Testis (tissue), 2 donors: ENCODE results near the gene DOK6.

Experiments used
- CTCF ChIP-seq, 3 experiments: fragments of 450-650 bp in 2 of 3; fragments of 200-600 bp in 1 of 3; sonication (generic) in 1 of 3; IDR thresholded peaks; one replicate each; pipeline ENCODE4 v1.5.1; 2016 to 2019; ENCODE audit warnings: antibody characterized with exemption in 3 of 3, mild to moderate bottlenecking in 2 of 3, moderate library complexity in 1 of 3
- POLR2A ChIP-seq: fragments of 450-650 bp; IDR thresholded peaks from one replicate; pipeline ENCODE4 v1.6.1; 2017; ENCODE audit warnings: antibody characterized with exemption, mild to moderate bottlenecking, moderate library complexity

- no peak for TF ChIP-seq POLR2A
- no peak for TF ChIP-seq CTCF (IDR thresholded peaks at IDR 0.05)
Observed at GRCh38 chr18:69558052-69558451, 157.4 kb downstream of the DOK6 start.
